ACHN (cell line): ENCODE results near the gene SERPINE2.
A peak's percentile ranks its signal among the peaks of the same experiment; 100 is the strongest.

Experiments used
- DNase-seq: peaks from one replicate; pipeline ENCODE4 v3.0.0-alpha.2; 2015
- in situ Hi-C: cut with HindIII; loops from 2 replicates; pipeline ENCODE4 v1.10.0; 2017; ENCODE audit warnings: low sequenced_read_pairs, low pct_ligation_motif_present, low pct_unique_long_range_greater_than_20kb

The SERPINE2 gene, protein sequence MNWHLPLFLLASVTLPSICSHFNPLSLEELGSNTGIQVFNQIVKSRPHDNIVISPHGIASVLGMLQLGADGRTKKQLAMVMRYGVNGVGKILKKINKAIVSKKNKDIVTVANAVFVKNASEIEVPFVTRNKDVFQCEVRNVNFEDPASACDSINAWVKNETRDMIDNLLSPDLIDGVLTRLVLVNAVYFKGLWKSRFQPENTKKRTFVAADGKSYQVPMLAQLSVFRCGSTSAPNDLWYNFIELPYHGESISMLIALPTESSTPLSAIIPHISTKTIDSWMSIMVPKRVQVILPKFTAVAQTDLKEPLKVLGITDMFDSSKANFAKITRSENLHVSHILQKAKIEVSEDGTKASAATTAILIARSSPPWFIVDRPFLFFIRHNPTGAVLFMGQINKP

DNA sequence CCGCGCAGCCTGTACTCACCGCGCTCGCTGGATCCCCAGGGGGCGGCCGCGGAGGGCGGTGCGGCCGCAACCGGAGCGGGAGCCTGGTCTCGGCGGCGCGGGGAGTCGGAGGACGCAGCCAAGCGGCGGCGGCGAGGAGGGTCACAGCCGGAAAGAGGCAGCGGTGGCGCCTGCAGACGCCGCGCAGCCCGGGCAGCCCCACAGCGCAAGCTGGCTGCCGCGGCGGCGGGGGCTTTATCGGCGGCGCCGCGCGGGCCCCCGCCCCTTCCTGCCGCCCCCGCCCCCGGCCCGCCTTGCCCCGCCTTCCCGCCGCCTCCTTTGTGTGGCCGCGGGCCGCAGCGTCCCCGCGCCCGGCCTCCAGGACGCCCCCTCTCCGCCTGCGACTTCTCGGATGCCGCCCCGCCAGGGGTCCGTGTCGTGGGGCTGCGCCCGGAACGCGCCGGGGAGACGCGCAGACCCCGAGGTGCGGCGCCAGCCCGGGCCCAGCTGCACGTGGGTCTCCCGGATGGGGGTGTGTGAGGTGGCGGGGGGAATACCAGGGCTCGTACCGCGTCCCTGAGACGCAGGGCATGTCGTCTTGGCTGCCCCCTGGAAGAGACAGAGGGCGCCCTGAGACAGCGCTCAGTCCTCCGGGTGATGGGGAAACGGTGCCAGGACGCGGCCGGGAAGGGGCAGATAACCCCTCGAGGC lies at the start of gene SERPINE2:
Gene SERPINE2, minus strand, starts transcription at position 207 of the 690 bp plus-strand sequence. CDS start 37,386 bp downstream, outside the sequence.
- DNase-seq, result peak; percentile 66
- in situ Hi-C loops, result no loop called here

DNA sequence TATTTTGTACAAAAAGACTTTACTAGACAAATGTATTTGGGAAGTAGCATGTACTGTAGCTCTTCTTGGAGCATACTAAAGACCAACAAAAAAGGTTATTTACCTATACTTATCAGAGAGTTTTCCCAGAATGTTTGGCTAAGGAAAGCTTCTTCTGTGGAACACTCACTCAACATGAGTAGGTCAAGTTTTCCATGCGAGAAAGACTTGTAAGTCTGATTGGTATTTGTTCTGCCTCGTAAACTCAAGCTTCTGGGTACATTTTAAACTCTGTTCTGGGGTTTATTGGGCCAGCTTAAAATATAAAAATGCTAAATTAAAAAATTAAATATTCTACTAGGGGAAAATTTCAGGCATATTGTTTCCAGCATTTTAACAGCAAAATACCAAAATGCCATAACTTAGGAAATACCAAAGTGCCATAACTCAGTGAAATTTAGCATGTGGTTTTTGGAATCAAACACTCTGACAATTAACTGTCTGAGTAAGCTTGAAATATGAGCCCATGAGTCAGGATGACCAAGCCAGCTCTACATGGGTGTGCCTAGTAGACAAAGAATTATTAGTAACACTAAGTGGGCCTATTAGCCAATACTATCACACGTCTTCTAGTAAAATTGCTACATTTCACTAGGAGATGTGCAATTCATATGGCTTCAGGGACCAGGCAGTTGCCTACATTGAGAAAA lies 47.3 kb upstream of the SERPINE2 start:
- in situ Hi-C loops, result no loop called here
- DNase-seq, result peak; percentile 45

DNA sequence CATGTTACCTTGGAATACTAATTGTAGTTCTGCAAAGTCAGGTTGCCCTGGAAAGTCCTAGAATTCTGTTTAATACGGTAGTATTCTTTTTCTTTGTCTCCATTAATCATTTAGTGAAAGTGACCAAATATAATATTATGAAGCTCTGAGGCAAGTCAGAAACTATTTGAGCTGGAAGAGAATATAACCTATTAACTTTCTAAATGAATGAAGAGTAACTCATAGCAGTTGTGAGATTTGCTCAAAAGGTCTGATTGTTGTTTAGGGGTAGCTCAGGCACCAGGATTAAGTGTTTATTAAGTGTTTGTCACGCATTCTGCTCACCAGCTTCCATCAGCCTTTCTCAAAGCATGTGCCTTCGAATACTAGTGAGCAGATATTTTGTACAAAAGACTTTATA lies 46.7 kb upstream of the SERPINE2 start:
- DNase-seq, result peak; percentile 36
- in situ Hi-C loops, result no loop called here

DNA sequence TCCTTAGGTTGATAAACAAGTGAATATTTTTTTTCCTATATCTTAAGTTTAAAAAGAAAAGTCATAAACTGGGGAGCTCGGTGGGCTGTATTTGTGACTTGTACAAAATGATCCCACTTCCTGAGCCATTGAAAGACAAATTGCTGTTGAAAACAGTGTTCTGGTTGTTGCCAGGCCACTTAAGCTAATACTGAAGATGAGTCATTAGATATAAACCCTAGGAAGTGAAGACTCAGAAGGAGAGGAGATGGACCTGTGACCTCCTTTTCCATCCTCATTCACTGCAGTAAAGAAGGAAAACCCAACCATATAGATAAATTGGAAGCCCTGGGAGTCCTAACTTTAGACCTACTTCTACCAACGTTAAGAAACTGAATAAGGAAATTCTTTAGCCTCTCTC lies 46.2 kb upstream of the SERPINE2 start:
- in situ Hi-C loops, result no loop called here
- DNase-seq, result peak; percentile 38

DNA sequence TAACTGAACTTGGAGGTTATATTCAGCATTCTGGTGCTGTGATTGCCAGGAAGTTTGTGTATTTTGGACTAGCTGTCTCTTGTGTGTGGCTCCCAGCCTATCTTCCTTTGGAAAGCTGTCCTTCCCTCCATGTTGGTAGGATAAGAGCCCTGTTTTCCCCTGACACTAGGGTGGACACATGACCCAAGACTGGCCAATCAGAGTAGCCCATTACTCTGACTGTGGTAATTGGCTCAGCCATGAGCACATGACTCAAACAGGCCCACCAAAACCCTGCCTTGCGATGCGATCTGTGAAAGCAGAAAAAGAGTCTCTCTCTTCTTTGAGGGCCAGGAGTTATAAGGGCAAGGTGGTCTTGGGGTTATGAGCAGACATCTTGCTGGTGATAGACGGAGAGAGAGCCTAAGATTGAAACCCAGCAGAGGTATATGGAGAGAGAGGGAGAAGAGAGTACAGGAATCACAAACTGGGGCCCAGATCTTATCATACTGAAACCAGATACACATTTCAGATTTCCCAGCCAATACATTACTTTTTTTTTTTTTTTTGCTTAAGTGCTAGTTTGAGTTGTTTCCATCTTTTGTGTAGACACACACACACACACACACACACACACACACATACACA lies 45.3 kb upstream of the SERPINE2 start:
- in situ Hi-C loops, result no loop called here
- no peak for DNase-seq

DNA sequence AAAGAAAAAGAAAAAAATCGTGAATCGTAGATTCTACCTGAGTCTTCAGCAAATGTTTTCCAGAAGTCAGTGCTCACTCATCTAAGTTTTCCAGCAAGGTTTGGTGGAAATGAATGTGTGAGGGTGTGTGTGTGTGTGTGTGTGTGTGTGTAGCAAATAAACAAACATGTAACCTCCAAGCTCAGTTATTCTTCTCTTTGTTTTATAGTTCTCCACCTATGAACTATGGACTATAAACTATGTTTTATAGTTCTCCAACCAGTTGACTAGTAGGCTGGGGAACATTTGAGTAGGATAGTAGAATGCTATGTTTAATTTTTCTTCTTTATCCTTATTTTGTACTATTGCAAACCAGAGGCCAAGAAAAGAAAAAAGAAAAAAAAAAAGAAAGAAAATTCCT lies 44.6 kb upstream of the SERPINE2 start:
- in situ Hi-C loops, result no loop called here
- DNase-seq, result no peak

DNA sequence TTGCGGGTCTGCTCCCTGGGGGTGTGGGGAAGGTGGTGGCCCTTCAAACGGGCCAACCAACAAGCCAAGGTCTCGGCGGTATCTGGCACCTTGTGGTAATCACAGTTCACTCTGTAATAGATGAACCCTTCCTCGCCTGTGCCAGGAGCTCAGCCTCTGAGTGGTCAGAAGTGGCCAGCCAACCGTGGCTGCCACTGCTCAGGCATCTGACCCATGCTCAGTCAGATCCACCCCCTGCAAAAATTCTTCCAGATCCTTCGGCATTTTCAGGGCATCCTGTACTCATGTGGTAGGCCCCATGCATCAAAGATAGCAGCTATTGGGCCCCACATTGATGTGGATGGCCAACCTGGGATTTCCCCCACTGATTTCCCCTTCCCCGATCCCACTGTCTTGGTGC lies 39.6 kb upstream of the SERPINE2 start:
- in situ Hi-C loops, result no loop called here

DNA sequence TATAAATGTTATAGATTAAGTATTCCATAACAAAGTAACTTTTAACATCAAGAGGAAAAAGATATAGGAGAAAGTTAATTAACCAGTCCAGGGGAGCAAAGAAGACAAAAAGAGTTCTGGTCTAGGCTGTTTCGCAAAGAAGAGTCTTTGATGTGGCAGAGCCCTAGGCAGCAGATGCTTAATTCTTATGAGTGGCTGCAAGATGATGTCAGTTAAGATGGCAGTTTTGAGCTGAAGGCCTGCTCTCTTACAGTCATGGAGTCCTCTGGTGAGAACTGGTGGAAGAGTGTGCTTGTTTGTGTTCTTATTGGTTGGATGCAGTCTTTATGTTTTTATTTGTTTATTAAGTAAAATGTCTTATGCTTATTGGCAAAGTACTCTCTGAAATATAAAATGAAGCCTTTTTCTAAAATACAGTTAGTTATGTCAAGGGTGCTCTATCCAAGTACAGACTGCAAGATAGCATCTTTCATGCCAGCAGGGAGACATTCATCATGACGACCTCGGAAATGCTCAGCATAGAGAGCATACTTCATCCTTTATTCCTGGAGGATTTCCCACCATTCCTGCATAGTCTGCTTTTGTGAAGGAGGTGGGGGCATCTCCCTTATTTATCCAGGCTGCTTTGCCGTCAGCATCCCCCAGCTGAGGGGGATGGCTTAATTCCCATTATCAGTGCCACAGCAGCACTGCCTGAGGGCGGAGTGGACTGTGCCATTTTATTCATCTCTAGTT lies 38.9 kb upstream of the SERPINE2 start:
- no peak for DNase-seq

More for the DNA sequence above, 39.6 kb upstream of the SERPINE2 start:
- peak; percentile 32 for DNase-seq

DNA sequence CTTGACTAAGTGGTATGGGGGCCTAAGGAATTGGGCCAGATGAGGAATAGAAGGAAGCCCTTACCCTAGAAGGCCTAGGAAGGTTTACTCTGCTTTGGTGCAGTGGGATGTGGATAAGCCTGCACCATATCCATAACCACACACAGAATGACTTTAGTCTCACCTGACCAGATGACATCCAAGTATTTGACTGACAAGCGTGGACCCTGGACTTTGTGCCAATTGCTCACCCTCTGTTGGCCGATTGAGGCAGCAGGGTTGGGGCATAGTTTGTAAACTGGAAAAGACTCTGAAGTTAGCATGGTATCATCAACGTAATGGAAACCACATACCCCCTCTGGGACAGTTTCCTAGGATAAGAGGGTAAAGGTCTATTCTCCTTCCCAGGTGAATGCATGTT lies 36.5 kb upstream of the SERPINE2 start:
- no peak for DNase-seq
- in situ Hi-C loops, result no loop called here

More for the DNA sequence above, 38.9 kb upstream of the SERPINE2 start:
- in situ Hi-C loops, result no loop called here

DNA sequence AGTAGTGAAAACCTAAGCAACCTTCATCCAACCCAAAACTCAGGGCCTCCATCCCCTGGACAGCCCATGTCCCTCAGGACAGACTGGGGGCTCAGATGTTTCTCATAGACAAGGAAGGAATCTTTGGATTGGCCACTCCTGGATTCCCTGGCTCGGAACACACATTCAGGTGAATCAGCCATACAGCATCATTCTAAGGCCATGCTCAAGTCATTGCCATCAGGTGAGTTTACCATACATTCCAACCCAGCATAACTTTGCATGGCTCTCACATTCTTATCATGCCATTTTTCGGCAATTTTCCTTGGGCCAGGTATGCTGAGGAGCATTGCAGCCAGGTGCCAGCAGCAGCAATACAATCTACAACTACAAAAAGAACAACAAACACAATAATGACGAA lies 34.6 kb upstream of the SERPINE2 start:
- no peak for DNase-seq
- in situ Hi-C loops, result no loop called here

DNA sequence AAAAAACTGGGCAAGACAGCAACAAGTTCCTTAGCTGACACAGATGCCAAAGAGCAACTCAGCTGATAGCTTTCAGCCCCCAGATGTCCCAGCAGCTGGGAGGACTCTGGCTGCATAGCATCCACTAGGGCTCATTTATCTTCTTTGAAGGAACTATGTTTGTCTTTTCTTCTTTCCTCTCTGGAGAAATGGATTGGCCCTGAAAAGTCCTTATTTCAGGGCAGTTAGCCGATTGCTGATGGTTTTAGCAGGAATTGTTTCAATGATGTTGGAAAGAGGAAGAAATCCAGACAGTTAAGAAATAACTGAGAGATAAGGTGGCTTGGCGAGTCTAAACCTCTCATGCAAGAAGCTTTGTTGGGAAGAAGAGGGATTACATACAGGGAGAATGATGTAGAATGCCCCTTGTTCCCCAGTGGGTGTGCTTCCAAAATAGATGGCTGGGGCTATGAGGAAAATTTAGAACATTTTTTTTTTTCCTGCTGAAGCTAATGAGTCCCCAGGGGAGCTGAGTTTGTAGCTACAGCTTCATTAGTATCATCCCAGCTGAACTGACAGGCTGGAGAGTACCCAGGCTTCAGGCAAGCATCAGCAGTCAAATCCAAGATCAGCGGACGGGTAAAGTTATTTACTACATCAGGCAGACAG lies 33.6 kb upstream of the SERPINE2 start:
- DNase-seq, result no peak
- in situ Hi-C loops, result no loop called here

DNA sequence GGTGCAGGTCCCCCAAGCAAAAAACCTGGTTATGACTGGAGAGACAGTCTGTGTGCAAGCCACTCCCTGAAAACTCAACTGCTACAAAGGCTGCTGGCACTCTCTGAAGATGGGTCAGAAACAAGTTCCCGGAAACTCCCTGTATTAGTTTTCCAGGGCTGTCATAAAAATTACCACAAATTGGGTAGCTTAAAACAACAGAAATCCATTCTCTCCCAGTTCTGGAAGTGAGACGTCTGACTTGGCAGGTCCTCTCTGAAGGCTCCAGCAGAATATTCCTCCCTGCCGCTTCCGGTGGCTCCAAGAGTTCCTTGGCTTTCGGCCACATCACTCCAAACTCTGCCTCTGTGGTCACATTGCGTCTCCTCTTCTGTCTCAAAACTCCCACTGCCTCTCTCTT lies 30.1 kb upstream of the SERPINE2 start:
- no peak for DNase-seq
- in situ Hi-C loops, result no loop called here

DNA sequence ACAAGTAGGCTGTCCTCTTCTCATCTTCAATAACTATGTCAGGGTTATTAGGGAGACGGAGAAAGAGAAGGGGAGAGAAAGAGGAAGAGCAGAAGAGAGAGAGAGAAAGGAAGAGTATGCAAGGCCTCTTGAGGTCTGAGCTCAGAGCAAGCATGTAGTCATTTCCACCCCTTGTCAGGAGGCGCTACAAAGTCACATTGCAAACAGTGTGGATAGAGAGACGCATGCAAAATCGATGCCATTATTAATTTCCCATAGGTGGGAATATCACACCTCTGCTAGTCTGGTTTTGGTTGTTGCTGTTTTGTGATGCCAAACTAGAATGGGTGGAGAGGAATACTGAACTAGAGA lies 24.2 kb upstream of the SERPINE2 start:
- in situ Hi-C loops, result no loop called here
- DNase-seq, result no peak

DNA sequence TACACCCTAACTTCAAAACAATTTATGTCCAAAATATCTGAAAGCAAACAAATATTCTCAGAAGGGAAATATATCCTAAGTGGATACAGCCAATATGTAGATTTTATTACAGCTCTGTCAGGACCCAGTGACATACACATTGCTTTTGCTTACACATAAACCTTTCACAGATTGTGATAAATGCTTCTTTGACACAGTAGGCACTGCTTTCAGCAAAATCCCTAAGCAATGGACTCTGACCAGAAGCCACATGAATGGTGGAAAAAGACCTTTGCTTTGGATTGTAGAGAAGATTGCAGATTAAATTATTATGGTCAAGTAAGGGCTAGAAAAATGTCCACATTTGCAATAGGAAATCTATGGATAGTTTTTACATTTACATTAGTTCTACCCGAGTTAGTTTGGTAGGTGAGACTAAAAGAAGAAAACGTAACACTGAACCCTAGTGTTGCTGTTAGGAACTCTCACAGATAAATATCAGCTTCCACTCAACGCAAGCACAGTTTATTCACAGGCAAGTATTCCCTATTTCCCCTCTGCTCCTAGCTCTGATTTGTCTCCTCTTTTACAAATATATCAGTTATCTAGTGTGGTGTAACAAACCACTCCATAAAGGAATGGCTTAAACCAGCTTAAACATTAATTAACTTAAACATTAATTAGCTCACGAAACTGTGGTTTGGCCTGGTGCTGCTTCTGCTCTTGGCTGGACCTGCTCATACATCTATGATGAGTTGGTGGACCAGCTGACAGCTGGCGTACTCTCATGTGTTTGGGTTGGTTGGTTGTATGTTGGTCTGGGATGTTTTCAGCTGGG lies 23.6 kb upstream of the SERPINE2 start:
- DNase-seq, result peak; percentile 7
- in situ Hi-C loops, result no loop called here

DNA sequence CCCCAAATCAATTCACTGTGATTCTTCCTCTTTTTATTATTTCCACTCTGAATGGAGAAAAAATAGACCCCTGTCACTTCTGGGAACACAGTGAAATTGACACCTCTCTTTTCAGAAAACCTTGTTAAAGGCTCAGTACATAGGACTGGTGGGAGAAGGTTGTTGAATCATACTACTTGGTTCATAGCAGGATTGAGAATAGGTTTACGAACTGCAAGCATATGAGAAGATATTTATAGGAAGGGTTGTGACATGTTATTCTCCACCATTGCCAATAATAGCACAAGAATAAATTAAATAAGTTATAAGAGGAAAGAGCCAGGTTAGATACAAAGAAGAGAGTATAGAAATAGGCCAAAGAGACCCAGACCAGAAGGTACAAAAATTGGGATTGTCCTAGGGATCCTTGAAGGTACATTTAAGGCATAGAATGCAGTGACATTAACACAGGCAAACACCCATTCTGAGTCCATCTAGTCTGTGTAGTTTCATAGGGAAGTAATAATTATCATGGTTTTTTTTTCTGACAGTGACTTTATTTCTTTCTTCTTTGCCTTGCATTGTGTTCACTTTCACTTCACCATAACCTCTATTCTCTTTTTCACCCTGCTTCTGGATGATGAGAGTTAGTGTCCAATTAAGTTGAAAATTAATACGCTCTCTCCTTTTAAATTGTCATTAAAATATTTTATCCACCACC lies 21.8 kb upstream of the SERPINE2 start:
- in situ Hi-C loops, result no loop called here

DNA sequence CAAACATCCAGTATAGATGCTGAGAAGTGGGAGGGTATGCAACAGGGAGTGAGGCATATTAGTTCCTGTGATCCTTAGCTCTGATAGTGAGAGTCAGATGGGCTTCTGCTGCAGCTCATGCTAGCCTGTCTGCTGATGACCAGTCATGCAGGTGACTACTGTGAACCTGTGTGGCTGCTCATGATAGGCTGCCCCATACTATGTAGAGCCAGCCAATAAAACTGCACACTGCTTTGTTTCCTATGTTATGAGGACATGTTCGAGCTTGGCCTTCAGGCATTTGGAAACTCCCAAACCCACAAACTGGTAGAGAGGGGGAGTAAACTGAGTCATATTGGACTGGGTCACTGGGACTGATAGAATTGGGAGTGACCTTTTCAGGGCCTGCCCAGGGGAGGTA lies 20.1 kb upstream of the SERPINE2 start:
- in situ Hi-C loops, result no loop called here
- no peak for DNase-seq

More for the DNA sequence above, 21.8 kb upstream of the SERPINE2 start:
- no peak for DNase-seq
